SU-DHL-6 (cell line): ENCODE results near the gene SP110.
"Not testable (repeated sequence)": the region's sequence is repeated elsewhere in the genome, so short reads cannot be mapped to it uniquely, and the experiment has no call there.

Source experiments
- H2AFZ ChIP-seq: fragments of 200-600 bp; sonication (generic); 2 replicates; pipeline ENCODE4 v1.6.1; 2014; ENCODE audit warnings: low read depth, mild to moderate bottlenecking, moderate library complexity, mixed read lengths, antibody characterized with exemption, low read length; ENCODE audit not compliant: severe bottlenecking
- H3F3A ChIP-seq: fragments of 200-600 bp; shearing (Covaris generic); 2 replicates; pipeline ENCODE4 v1.6.0; 2016; ENCODE audit warnings: antibody characterized with exemption, mild to moderate bottlenecking; ENCODE audit not compliant: insufficient read depth
- H3K27ac ChIP-seq: fragments of 200-600 bp; sonication (generic); 2 replicates; pipeline ENCODE4 v1.5.1; 2016; ENCODE audit warnings: low read depth, mild to moderate bottlenecking, low read length, moderate library complexity, mixed read lengths
- H3K27me3 ChIP-seq: fragments of 200-600 bp; sonication (generic), shearing (Covaris generic); 2 replicates; pipeline ENCODE4 v1.6.0; 2014; ENCODE audit warnings: mild to moderate bottlenecking, low read length
- H3K36me3 ChIP-seq: fragments of 200-600 bp; sonication (generic); 2 replicates; pipeline ENCODE4 v1.6.1; 2014; ENCODE audit warnings: mild to moderate bottlenecking, low read length, mixed read lengths
- H3K4me2 ChIP-seq: fragments of 300-600, 200-600 bp; shearing (Covaris generic), sonication (generic); 2 replicates; pipeline ENCODE4 v1.6.0; 2014; ENCODE audit warnings: low read length, low read depth, mild to moderate bottlenecking; ENCODE audit not compliant: poor library complexity, severe bottlenecking
- H3K4me3 ChIP-seq: fragments of 200-600 bp; sonication (generic); 2 replicates; pipeline ENCODE4 v1.5.1; 2014; ENCODE audit warnings: antibody characterized with exemption, low read length, mild to moderate bottlenecking, mixed read lengths; ENCODE audit not compliant: insufficient read depth, poor library complexity, severe bottlenecking
- H3K79me2 ChIP-seq: fragments of 200-600 bp; sonication (generic); 2 replicates; pipeline ENCODE4 v1.6.1; 2014; ENCODE audit warnings: mild to moderate bottlenecking, low read length, moderate library complexity; ENCODE audit not compliant: insufficient read depth
- H3K9ac ChIP-seq: fragments of 200-600 bp; sonication (generic); 2 replicates; pipeline ENCODE4 v1.7.0; 2014; ENCODE audit warnings: mild to moderate bottlenecking, low read length
- H3K9me2 ChIP-seq: fragments of 200-600 bp; sonication (generic); replicated peaks from 2 replicates; pipeline ENCODE4 v1.6.1; 2014; ENCODE audit warnings: low read length; ENCODE audit not compliant: insufficient read depth
- H3K9me3 ChIP-seq: fragments of 200-600 bp; sonication (generic); 2 replicates; pipeline ENCODE4 v1.6.1; 2014; ENCODE audit warnings: low read length, mixed read lengths; ENCODE audit not compliant: insufficient read depth
- H4K20me1 ChIP-seq: fragments of 200-600 bp; sonication (generic); 2 replicates; pipeline ENCODE4 v1.6.1; 2014; ENCODE audit warnings: low read depth, mild to moderate bottlenecking, antibody characterized with exemption, low read length, moderate library complexity, mixed read lengths
- EZH2phosphoT487 ChIP-seq: fragments of 200-600 bp; sonication (generic), shearing (Covaris generic); conservative IDR thresholded peaks from 2 replicates; pipeline ENCODE4 v1.6.1; 2018; ENCODE audit warnings: mild to moderate bottlenecking, antibody characterized with exemption, low read length, moderate library complexity, mixed read lengths
- TF ChIP-seq, protein P1 (sequence below): fragments of 200-600 bp; sonication (generic); IDR thresholded peaks from one replicate; pipeline ENCODE4 v1.5.1; 2017; ENCODE audit warnings: antibody characterized with exemption, mild to moderate bottlenecking, low read length, moderate library complexity; ENCODE audit not compliant: insufficient read depth, poor library complexity, severe bottlenecking

SP110 gene

GRCh38 chr2:230226051-230226551, 6.3 kb upstream of the SP110 start:
- Histone ChIP-seq H3K9me2 (no peaks in the 10 kb centered on the region), H3K4me2 (peak overlapping the region; percentile 89), H3K4me3 (peak overlapping the region; percentile 72), H4K20me1 (no peaks in the 10 kb centered on the region), H3K27me3 (no peaks in the 10 kb centered on the region), H2AFZ (no peak overlapping the region), H3K9me3 (peaks cover 9% of the 10 kb centered on the region; the same call in 1 of the 2 replicates), H3K36me3 (peaks cover 14% of the 10 kb centered on the region), H3K79me2 (peaks cover 53% of the 10 kb centered on the region), H3F3A (peaks cover 46% of the 10 kb centered on the region), H3K9ac (peak overlapping the region; percentile 71), H3K27ac (peak overlapping the region; percentile 98)
- TF ChIP-seq, protein P1, sequence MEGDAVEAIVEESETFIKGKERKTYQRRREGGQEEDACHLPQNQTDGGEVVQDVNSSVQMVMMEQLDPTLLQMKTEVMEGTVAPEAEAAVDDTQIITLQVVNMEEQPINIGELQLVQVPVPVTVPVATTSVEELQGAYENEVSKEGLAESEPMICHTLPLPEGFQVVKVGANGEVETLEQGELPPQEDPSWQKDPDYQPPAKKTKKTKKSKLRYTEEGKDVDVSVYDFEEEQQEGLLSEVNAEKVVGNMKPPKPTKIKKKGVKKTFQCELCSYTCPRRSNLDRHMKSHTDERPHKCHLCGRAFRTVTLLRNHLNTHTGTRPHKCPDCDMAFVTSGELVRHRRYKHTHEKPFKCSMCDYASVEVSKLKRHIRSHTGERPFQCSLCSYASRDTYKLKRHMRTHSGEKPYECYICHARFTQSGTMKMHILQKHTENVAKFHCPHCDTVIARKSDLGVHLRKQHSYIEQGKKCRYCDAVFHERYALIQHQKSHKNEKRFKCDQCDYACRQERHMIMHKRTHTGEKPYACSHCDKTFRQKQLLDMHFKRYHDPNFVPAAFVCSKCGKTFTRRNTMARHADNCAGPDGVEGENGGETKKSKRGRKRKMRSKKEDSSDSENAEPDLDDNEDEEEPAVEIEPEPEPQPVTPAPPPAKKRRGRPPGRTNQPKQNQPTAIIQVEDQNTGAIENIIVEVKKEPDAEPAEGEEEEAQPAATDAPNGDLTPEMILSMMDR, result no peak
- TF ChIP-seq EZH2phosphoT487, result no peak

- no peaks in the 10 kb centered on the region for H3K9me2 ChIP-seq
- H3F3A ChIP-seq, result peaks cover 42% of the 10 kb centered on the region
- no peaks in the 10 kb centered on the region for H3K27me3 ChIP-seq
- peaks cover 7% of the 10 kb centered on the region; the same call in 1 of the 2 replicates for H3K9me3 ChIP-seq
- peaks cover 46% of the 10 kb centered on the region for H3K79me2 ChIP-seq
- no peaks in the 10 kb centered on the region for H4K20me1 ChIP-seq
- H3K4me3 ChIP-seq, result peak within 1 kb of the TSS; percentile 72
- H3K27ac ChIP-seq, result peak within 1 kb of the TSS; percentile 98
- H3K36me3 ChIP-seq, result peaks cover 8% of the 10 kb centered on the region
- H3K4me2 ChIP-seq, result peak within 1 kb of the TSS; percentile 89
- TF ChIP-seq EZH2phosphoT487, result no peak
- TF ChIP-seq, protein P1, result no peak
- no peak within 1 kb of the TSS for H2AFZ ChIP-seq
- H3K9ac ChIP-seq, result peak within 1 kb of the TSS; percentile 71
Measured at GRCh38 chr2:230225486-230225885, 5.7 kb upstream of the SP110 start, which contains the start of gene SP140. Gene SP140, plus strand, starts transcription at chr2:230225736. Its CDS starts 109 bp downstream, at chr2:230225845.

- Histone ChIP-seq H3K9ac (peak overlapping the region; percentile 71), H3K9me2 (no peaks in the 10 kb centered on the region), H3K36me3 (no peaks in the 10 kb centered on the region), H2AFZ (no peak overlapping the region), H3K27me3 (no peaks in the 10 kb centered on the region), H3K9me3 (no peaks in the 10 kb centered on the region), H3K4me2 (peak overlapping the region; percentile 89), H3K79me2 (peaks cover 39% of the 10 kb centered on the region), H3K27ac (peak overlapping the region; percentile 98), H3F3A (peaks cover 43% of the 10 kb centered on the region), H4K20me1 (no peaks in the 10 kb centered on the region), H3K4me3 (peak overlapping the region; percentile 72)
- TF ChIP-seq, protein P1, result no peak
- TF ChIP-seq EZH2phosphoT487, result no peak
Measured at GRCh38 chr2:230224458-230224857, 4.7 kb upstream of the SP110 start.

DNA sequence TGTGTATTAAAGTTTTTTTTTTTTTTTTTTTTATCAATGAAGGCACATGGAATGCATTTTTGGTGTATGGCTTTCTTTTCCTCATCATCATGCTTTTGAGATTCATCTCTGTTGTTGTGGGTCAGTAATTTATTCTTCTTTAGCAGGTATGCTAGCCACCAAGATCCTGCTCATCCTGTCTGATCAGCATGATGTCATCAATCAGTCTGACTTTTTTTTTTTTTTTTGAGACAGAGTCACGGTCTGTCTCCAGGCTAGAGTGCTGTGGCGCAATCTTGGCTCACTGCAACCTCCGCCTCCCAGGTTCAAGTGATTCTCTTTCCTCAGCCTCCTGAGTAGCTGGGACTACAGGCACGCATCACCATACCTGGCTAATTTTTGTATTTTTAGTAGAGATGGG, 3.0 kb upstream of the SP110 start:
- not testable (repeated sequence) for H4K20me1 ChIP-seq, H3K9ac ChIP-seq, H3K36me3 ChIP-seq, H3K9me2 ChIP-seq, H2AFZ ChIP-seq, H3K9me3 ChIP-seq, H3K27me3 ChIP-seq, H3K4me3 ChIP-seq
- peaks cover 43% of the 10 kb centered on the region for H3F3A ChIP-seq
- H3K79me2 ChIP-seq, result peaks cover 39% of the 10 kb centered on the region
- peak overlapping the region; percentile 63 for H3K4me2 ChIP-seq
- H3K27ac ChIP-seq, result peak overlapping the region; percentile 88; the same call in 1 of the 2 replicates
